ENCODE results near the gene SLAMF6.

DNA sequence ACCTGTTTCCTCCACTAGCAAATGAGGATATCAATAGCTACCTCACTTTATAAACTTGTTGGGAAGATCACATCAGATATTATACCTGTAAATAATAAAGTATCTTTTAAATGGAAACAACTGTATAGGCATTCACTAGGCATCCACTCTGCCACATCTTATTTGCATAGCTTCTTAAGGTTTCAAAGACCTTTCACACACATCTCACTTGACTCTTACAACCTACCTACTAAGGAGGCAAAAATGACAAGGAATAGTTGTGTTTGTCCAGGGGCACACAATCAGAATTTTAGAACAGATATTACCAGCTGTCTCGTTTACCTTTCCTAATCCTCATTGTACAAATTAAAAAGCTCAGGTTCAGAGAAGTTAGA is 71.2 kb downstream of the SLAMF6 start:
- TF ChIP-seq, protein P1, sequence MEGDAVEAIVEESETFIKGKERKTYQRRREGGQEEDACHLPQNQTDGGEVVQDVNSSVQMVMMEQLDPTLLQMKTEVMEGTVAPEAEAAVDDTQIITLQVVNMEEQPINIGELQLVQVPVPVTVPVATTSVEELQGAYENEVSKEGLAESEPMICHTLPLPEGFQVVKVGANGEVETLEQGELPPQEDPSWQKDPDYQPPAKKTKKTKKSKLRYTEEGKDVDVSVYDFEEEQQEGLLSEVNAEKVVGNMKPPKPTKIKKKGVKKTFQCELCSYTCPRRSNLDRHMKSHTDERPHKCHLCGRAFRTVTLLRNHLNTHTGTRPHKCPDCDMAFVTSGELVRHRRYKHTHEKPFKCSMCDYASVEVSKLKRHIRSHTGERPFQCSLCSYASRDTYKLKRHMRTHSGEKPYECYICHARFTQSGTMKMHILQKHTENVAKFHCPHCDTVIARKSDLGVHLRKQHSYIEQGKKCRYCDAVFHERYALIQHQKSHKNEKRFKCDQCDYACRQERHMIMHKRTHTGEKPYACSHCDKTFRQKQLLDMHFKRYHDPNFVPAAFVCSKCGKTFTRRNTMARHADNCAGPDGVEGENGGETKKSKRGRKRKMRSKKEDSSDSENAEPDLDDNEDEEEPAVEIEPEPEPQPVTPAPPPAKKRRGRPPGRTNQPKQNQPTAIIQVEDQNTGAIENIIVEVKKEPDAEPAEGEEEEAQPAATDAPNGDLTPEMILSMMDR (IDR thresholded peaks at IDR 0.05) = no peak
- no peak for TF ChIP-seq POLR2AphosphoS5 (IDR thresholded peaks at IDR 0.05)
- TF ChIP-seq POLR2A (IDR thresholded peaks at IDR 0.05; ENCODE audit: low read depth) = no peak

Data from esophagus muscularis mucosa (tissue), 3 donors.